ENCODE measurements around the gene ST8SIA5.
A peak's percentile ranks its signal among the peaks of the same experiment; 100 is the strongest.

Gene ST8SIA5

DNA sequence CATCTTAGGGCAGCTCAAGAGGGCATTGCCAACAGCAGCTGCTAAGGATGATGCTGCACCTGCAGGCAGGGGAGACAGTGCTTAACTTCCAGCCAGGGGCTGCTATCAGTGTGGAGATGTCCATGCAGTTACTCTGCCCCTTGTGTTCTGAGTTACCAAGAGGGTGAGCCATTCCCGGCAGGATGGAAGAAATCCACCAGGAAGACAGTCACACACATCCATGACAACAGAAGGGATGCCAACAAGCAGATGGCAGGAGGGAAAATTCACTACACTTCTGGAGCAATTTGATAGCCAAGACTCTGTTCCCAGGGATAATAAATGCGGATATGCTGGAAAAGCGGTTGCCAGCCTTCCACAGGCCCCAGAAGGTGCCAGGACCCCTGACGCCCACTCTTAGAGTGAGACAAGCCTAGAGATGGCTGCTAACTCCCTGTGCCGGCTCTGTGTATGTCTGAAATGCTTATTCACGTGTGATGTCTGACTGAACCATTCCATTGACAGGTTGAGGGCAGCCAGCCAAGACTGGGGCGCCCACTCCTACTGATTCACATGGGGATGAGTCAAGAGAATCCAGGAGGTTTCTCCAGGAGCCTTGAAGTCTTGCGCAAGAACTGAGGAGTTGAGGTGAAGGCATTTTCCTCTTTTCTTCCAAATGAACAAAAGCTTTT lies 124.3 kb downstream of the ST8SIA5 start:
- no peak overlapping the region for H3K4me3 ChIP-seq (ENCODE audit: low read length)
- TF ChIP-seq, protein P1, sequence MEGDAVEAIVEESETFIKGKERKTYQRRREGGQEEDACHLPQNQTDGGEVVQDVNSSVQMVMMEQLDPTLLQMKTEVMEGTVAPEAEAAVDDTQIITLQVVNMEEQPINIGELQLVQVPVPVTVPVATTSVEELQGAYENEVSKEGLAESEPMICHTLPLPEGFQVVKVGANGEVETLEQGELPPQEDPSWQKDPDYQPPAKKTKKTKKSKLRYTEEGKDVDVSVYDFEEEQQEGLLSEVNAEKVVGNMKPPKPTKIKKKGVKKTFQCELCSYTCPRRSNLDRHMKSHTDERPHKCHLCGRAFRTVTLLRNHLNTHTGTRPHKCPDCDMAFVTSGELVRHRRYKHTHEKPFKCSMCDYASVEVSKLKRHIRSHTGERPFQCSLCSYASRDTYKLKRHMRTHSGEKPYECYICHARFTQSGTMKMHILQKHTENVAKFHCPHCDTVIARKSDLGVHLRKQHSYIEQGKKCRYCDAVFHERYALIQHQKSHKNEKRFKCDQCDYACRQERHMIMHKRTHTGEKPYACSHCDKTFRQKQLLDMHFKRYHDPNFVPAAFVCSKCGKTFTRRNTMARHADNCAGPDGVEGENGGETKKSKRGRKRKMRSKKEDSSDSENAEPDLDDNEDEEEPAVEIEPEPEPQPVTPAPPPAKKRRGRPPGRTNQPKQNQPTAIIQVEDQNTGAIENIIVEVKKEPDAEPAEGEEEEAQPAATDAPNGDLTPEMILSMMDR (conservative IDR thresholded peaks at IDR 0.05; ENCODE audit: low read depth, low read length) = no peak
- peak; percentile 21 for DNase-seq (ENCODE audit: low read depth)

DNA sequence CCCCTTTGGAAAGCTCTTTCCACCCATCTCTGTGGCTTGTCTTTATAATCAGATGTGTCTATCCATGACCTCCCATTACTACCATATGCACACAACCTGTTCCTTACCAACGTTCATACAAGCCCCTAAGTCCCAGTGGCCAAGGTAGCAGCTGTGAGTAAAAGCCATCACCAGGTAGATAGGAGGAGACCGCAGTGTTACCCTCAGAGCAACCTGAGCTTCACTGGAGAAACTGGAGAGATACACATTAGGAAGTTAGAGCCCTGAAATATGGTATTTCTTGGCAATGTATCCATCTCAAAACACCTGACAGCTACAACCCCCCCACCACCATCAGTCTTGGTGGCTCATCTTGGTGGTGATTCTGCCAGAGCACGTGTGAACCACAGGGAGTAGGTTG lies 125.9 kb downstream of the ST8SIA5 start:
- no peak for DNase-seq (ENCODE audit: low read depth)

DNA sequence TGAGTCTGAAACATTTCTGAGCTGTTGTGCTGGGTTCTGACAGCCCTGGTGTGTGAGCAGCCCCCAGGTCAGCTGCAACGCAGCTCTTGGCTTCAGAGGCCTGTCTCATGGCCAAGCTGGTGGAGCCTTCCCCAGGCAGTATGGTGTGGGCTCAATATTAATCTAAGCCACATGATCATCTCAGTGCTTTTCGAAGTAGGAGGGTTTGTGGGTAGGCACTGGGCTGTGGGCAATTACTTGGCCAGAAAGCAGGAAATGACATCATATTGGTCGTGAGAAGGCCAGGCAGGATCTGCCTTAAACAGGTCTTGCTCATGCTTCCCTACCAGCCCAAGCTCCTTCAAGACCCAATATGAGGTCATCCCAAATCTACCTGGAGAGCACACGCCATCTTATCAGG lies 126.7 kb downstream of the ST8SIA5 start:
- DNase-seq (ENCODE audit: low read depth) = no peak

More for the DNA sequence above, 125.9 kb downstream of the ST8SIA5 start:
- TF ChIP-seq, protein P1 (conservative IDR thresholded peaks at IDR 0.05; ENCODE audit: low read depth, low read length) = no peak
- no peak overlapping the region for H3K4me3 ChIP-seq (ENCODE audit: low read length)

DNA sequence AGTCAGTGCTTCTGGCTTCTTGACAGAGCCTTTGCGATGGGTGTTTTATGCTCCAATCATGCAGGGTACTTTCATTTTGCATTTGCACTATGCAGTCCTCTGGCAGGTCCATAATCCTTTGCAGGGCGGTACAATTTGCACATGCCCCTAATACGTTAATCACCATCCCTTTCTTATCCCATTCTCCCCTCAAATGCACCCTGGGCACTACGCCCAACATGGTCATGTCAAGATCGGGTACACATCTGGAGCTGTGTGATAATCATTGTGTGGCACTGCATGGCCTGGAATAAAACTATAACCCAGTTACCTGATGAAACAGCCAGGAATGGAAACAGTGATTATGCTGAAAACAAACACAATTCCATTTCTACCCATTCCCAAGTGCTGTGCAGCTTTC lies 127.5 kb downstream of the ST8SIA5 start:
- DNase-seq (ENCODE audit: low read depth) = no peak
- TF ChIP-seq, protein P1 (conservative IDR thresholded peaks at IDR 0.05; ENCODE audit: low read depth, low read length) = no peak
- H3K4me3 ChIP-seq (ENCODE audit: low read length) = no peak overlapping the region

More for the DNA sequence above, 126.7 kb downstream of the ST8SIA5 start:
- no peak overlapping the region for H3K4me3 ChIP-seq (ENCODE audit: low read length)
- TF ChIP-seq, protein P1 (conservative IDR thresholded peaks at IDR 0.05; ENCODE audit: low read depth, low read length) = no peak

DNA sequence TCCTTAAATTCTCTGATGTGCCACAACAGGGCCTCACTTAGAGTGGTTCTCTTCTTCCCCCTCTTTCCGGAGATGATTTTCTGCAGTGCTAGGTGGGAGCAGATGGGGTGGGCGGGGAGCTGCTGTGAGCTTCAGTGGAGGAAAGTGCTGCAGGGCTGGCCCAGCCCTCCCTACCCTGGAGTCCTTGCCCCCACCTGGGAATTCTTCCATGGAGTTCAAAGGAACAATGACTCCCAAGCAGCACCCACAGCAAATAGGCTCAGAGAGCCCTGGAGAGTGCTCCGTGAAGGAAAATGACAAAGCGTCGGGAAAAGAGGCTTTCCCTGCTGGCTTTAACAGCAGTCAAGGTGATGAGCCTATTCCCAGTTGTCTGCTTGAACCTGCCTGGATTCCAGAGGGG lies 128.6 kb downstream of the ST8SIA5 start:
- H3K4me3 ChIP-seq (ENCODE audit: low read length) = no peak overlapping the region
- TF ChIP-seq, protein P1 (conservative IDR thresholded peaks at IDR 0.05; ENCODE audit: low read depth, low read length) = no peak
- DNase-seq (ENCODE audit: low read depth) = no peak

DNA sequence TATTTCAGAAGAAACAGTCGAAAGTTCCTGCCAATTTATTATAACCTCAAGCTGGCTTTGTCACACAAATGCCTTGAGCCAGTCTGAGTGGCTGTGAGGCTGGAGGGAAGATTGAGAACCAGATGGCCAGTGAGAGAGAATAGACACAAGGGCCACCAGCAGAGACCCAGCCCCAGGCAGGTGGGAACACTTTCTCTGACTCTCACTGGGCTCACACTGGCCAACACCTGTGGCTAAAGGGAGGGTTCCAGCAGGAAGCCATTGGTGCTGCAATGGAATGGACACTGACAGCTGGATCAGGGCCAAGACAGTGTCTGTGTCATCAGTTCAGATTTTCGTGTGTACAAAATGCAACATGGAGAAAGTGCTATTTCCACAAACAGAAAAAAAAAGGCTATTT lies 129.7 kb downstream of the ST8SIA5 start:
- TF ChIP-seq, protein P1 (conservative IDR thresholded peaks at IDR 0.05; ENCODE audit: low read depth, low read length) = no peak
- H3K4me3 ChIP-seq (ENCODE audit: low read length) = no peak overlapping the region
- no peak for DNase-seq (ENCODE audit: low read depth)

DNA sequence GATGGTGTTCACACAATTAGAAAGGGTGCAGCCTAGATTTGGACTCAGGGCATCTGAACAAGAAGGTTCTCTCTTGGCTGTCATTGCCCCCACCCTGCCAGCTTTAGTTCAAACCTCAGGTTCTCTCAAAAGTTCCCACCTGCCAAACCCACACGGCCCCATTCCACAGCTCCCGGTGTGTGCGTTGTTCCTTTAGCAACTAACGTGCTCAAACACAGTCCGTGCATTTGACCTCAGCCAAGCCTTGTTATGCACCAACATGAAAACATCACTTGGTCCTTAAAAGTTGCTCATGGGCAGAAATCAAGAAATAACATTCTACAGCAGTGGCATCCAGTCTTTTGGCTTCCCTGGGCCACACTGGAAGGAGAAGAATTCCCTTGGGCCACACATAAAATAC lies 131.8 kb downstream of the ST8SIA5 start:
- no peak overlapping the region for H3K4me3 ChIP-seq (ENCODE audit: low read length)
- no peak for DNase-seq (ENCODE audit: low read depth)
- TF ChIP-seq, protein P1 (conservative IDR thresholded peaks at IDR 0.05; ENCODE audit: low read depth, low read length) = no peak
